ENCODE results near the gene FBXL5.

DNA sequence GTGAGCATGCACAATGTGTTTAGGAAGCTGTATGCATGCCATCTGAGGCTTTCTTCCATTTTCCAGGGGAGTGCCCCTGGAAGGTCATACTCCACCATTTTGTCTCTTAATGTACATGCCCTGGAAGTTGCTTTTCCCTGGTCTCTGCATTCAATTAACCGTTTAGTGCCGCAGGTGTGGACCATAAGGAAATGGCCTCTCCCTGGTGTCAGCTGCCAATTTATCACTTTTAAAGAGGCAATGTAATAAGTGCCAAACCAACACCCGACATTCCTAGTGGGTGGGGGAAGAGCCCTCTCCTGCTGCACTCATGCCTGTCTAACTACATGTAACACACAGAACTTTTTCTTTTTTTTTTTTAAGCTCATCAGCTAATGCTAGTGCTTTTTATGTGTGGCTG lies 40.6 kb upstream of the FBXL5 start:
- TF ChIP-seq, protein P1, sequence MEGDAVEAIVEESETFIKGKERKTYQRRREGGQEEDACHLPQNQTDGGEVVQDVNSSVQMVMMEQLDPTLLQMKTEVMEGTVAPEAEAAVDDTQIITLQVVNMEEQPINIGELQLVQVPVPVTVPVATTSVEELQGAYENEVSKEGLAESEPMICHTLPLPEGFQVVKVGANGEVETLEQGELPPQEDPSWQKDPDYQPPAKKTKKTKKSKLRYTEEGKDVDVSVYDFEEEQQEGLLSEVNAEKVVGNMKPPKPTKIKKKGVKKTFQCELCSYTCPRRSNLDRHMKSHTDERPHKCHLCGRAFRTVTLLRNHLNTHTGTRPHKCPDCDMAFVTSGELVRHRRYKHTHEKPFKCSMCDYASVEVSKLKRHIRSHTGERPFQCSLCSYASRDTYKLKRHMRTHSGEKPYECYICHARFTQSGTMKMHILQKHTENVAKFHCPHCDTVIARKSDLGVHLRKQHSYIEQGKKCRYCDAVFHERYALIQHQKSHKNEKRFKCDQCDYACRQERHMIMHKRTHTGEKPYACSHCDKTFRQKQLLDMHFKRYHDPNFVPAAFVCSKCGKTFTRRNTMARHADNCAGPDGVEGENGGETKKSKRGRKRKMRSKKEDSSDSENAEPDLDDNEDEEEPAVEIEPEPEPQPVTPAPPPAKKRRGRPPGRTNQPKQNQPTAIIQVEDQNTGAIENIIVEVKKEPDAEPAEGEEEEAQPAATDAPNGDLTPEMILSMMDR (conservative IDR thresholded peaks at IDR 0.05) = no peak
- no peak for TF ChIP-seq ZFX (IDR thresholded peaks at IDR 0.05)

Data from C4-2B (cell line).